ENCODE results near the gene SIRPA.

SIRPA gene

DNA sequence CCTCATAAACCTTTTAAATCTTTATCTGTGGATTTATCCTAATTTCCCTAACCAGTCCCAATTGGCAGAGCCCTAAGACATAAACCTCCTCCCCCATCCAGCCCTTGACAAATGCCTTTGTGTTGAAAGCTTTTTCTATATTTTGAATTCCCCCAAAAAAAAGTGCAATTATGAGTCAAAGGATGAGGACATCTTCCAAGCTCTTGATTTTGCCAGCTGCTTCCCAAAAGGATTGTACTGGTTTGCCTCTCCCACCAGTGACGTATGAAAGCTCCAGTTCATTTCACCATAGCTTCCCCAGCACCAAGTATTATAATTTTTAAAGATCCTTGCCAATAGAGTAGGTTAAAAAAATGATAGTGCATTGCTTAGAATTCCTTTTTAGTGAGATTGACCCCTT is 38.9 kb downstream of the SIRPA start:
- DNase-seq: no peak

DNA sequence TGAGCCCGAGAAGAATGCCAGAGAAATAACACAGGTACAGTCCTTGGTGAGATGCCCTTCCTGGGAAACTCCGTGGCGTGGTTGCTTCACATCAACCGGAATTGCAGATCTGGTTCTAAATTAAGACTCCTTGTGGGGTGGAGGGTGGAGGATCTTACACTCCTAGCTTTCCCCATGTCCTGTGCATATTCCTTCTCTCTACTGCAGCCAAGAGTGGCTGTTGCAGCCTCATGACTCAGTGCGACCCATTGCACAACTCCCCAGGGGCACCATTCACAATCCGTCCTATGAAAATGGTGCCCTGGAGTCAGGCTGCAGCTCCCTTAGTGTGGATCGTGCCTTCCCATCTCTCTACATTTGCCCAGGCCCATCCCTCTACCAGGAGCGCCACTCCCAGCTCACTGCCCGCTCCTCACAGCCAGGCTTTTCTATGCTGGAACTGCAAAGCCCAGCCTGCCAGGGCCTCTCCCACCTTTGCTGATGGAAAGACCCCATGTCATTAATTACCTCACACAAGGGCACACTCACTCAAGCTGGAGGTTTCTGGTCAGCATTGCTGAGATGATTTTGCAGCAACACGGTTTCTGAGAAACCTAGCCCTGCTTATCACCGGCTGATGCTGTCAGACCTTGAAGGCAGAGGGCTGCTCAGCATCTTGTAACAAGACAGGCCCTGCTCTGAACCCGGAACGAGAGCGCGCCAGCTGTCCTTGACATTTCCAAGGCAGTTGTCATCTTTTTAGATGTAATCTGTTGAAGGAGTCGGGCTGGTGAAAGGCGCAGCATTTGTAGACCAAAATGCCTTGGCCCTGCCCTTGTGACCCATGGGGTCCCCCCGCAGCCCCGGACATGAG is 39.7 kb downstream of the SIRPA start:
- DNase-seq: peak in 1 of 14 donors; percentile 35

DNA sequence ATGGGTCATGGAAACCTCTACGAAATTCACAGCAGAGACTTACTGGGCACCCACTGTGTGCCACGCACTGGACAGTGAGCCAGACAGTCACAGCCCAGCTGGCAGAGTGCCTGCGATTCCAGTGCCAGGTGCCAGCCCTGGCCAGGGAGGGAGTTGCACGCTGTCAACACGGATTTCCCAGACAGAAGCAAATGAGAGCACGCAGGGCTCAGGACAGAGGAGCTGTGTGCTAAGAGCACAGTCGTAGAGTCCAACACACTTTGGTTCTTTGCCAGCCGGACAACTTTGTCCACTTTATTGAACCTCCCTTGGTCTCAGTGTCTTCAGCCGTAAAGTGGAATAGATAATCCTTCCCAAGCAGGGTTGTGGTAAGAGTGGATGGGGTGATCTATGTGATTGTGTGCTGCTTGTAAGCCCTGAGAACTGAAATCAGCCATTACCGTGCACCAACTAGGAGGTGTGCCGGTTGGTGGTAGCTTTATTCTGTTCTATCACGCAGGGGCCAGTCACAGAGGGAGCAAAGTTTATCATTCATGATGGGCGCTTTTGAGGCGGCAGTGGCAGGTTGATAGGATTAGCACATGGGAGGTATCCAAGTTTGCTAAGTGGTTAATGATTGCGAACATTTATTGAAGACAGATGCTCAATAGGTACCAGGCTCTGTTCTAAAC is 40.6 kb downstream of the SIRPA start:
- peak in 12 of 14 donors; percentile 27 to 90 (median 74) for DNase-seq

DNA sequence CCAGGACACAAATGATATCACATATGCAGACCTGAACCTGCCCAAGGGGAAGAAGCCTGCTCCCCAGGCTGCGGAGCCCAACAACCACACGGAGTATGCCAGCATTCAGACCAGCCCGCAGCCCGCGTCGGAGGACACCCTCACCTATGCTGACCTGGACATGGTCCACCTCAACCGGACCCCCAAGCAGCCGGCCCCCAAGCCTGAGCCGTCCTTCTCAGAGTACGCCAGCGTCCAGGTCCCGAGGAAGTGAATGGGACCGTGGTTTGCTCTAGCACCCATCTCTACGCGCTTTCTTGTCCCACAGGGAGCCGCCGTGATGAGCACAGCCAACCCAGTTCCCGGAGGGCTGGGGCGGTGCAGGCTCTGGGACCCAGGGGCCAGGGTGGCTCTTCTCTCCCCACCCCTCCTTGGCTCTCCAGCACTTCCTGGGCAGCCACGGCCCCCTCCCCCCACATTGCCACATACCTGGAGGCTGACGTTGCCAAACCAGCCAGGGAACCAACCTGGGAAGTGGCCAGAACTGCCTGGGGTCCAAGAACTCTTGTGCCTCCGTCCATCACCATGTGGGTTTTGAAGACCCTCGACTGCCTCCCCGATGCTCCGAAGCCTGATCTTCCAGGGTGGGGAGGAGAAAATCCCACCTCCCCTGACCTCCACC is 42.2 kb downstream of the SIRPA start:
- no peak for DNase-seq

DNA sequence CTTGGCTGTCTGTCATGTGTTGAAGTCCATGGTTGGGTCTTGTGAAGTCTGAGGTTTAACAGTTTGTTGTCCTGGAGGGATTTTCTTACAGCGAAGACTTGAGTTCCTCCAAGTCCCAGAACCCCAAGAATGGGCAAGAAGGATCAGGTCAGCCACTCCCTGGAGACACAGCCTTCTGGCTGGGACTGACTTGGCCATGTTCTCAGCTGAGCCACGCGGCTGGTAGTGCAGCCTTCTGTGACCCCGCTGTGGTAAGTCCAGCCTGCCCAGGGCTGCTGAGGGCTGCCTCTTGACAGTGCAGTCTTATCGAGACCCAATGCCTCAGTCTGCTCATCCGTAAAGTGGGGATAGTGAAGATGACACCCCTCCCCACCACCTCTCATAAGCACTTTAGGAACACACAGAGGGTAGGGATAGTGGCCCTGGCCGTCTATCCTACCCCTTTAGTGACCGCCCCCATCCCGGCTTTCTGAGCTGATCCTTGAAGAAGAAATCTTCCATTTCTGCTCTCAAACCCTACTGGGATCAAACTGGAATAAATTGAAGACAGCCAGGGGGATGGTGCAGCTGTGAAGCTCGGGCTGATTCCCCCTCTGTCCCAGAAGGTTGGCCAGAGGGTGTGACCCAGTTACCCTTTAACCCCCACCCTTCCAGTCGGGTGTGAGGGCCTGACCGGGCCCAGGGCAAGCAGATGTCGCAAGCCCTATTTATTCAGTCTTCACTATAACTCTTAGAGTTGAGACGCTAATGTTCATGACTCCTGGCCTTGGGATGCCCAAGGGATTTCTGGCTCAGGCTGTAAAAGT is 43.5 kb downstream of the SIRPA start:
- DNase-seq: no peak

DNA sequence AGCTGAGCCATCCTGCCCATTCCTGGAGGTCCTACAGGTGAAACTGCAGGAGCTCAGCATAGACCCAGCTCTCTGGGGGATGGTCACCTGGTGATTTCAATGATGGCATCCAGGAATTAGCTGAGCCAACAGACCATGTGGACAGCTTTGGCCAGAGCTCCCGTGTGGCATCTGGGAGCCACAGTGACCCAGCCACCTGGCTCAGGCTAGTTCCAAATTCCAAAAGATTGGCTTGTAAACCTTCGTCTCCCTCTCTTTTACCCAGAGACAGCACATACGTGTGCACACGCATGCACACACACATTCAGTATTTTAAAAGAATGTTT is 44.0 kb downstream of the SIRPA start:
- DNase-seq: peak in 2 of 14 donors; percentile 24 to 87

DNA sequence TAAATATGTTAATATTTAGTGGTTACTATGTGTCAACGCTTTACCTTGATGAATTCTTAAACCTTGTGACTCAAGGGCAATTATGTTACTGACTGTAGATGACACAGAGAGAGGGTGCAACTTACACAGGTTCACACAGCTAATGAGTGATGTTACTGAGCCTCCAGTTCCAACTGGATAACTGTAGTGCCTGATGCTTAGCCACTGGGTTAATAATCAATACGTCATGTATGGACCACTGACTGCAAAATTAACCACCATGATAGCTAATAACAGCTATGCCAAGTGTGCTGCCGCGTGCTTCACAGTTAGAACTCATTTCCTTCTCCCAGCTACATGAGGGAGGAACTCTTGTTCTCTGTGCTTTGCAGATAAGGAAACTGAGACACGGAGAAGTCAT is 45.4 kb downstream of the SIRPA start:
- no peak for DNase-seq

DNA sequence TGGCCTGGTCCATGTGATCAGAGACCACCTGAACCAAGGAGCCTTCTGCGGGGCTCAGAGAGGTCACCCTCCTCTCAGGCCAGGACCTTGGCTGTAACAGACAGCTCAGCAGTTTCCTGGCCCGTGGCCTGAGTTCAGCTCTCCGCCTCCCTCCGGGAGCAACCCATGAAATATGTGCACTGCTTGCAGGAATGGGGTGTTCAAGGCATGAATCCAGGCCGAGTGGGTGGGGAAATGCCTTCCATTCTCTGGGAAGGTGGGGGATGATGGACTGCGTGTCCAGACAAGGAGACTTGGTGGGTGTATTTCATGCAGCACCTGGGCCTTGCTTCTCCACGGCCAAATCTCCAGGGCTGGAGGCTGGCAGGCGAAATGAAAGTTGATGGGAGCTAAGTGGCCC is 46.0 kb downstream of the SIRPA start:
- DNase-seq: no peak

DNA sequence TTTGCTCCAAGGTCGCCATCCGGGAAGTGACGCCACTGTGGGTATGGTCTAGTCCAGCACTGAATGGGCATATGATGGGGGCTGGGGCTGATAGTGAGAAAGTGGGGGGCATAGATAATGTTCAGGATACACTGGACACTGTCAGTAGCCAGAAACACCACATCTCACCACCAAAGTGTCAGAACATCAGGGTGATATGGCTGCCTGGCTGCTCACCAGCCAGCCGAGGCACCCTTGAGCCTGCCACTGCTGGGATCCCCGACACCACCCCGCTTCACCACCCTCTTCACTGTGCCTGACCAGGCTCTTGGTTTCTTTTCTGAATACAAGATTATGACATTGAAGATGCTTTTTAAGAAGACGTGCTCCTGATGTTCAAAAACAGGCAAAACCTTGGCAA is 46.9 kb downstream of the SIRPA start:
- no peak for DNase-seq

DNA sequence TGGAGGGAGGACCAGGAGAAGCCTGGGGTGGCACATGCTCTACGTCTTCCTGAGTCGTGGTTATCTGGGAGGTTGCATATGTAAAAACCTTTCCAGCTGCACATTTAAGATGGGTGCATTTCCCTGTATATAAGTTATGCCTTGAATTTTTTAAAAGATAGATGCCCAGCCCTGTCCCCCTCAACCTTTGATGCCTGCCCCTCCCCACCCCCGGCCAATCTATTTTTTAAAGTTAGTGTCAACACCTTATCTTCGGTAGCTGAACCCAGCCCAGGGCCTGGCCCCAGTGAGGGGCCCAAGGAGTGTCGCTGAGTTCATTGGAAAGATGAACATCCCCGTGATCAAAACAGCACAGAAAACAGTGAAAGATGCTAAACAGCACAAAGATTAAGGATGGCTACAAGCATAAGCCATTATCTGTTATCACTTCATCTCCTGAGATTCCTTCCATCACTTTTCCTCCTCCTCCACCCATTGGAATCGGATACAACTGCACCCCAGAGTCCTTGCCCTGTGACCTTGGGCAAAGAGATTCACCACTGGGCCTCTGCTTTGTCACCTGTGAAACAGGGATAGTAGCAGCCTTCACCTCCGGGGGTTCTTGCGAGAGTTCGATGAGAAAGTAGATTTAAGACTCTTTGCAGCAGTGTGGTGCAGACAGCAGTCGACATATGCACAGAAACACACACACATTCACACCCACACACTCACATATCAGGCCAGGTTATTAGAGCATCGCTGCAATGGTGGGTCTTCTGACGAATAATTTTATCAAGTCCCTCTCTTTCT is 47.5 kb downstream of the SIRPA start:
- no peak for DNase-seq

DNA sequence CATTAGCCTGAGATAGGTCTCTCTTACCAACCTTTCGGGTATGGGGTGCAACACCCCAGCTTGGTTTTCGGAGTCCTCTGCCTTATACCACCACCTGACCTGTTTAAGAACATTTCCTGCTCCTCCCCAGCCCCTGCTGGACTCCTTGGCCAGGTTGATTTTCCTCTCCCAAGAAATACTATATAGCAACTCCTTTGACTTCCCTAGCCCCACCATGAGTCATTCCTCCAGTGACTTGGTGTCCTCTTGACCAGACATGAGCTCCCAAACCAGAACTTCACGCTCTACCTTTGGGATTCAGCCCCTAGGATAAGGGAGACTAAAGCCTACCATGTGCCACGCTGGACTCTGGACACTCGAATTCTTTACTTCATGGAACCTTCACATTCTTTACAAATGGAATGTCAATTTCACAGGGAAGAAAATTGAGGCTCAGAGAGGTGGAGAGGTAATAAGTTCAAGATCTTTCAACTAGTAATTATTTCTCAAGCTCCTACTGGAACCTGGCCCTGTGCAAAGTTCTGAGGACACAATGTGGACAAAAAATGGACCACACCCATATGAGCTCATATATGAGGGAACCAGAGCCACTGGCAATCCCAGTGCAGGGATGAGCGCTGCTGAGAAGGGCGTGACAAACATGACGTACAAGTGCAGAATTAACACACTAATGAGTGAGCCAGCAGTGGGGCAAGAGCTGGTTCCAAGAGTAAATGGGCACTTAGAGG is 48.2 kb downstream of the SIRPA start:
- no peak for DNase-seq

DNA sequence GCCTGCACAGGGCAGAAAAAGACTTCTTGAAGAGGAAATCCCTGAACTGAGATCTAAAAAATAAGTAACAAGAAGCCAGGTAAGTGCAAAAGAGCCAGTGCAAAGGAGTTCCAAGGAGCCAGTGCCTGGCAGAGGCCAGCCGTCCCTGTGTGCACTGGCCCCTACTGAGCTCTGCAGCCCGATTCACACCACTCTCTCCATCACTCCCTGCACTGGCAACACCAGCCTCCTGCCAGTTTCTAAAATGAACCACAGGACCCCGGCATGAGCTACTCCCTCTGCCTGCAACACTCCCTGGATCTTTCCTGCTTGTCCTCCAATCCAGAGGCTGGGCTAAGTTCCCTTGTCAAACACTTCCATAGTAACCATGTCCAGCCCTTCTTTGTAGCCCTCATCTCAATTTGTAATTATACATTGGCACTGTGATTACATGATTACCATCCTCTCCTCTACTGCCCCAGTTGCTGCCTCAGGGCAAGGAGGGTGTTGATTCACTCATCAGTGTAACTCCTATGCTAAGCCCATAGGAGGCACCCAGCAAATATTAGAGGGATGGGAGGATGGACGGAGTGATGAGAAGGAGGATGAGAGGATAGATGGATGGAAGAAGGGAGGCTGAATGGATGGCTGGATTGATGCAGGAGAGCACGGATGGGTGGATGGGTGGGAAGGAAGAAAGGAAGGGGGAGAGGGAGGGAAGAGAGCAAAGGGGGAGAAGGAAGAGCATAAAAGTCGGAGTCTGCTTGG is 49.3 kb downstream of the SIRPA start:
- no peak for DNase-seq

DNA sequence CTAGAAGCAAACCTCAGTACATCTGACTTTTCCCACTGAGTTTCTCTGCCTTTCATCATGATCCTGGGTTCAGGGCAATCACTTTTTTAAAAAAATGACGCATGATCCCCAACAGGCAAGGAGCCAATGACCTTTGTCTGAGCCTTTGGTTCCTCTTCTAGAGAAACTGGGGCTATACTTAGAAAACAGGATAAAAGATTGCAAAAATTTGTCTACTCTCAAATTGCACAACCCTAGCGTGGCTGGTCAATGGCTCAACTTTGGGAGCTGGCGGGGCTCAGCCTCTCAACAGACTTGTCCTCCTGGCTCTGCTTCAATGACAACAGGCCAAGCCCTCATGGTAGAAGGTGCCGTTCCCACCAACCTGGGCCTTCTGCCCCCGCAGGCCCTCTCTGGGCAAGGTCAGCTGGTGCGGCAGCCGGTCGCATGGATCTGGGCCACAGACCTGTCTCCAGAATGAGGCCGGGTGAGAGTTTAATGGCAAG is 50.0 kb downstream of the SIRPA start:
- peak in 10 of 14 donors; percentile 40 to 96 (median 68) for DNase-seq

DNA sequence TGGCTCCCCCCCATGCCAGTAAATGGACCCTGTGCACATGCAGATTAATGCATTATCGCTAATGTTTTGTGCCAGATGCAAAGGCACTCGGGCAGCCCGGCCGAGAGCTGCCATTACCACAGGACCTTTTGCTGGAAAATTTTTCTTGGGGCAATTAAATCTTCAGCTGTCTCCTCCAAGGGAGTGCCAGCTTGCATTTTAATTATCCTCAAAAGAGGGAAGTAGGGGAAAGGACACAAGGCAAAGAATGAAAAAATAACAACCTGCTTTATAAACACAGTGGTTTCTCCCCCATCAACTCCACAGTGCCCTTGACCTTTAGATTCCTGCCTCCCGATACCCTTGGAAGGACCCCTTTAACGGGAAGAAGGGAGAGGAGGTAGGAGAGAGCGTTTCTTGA is 50.5 kb downstream of the SIRPA start:
- no peak for DNase-seq

DNA sequence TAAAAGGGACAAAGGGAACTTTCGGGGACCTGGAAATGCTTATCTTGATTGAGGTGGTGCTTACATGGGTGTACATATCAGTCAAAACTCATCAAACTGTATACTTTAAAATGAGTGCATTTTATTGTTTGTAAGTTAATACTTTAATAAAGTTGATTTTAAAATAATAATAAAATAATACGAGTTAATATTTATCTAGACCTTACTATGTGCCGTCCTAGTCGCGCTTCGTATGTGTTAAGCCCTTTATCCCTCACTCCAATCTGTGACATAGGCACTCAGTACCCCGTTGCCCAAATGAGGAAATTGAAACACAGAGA is 51.2 kb downstream of the SIRPA start:
- no peak for DNase-seq

DNA sequence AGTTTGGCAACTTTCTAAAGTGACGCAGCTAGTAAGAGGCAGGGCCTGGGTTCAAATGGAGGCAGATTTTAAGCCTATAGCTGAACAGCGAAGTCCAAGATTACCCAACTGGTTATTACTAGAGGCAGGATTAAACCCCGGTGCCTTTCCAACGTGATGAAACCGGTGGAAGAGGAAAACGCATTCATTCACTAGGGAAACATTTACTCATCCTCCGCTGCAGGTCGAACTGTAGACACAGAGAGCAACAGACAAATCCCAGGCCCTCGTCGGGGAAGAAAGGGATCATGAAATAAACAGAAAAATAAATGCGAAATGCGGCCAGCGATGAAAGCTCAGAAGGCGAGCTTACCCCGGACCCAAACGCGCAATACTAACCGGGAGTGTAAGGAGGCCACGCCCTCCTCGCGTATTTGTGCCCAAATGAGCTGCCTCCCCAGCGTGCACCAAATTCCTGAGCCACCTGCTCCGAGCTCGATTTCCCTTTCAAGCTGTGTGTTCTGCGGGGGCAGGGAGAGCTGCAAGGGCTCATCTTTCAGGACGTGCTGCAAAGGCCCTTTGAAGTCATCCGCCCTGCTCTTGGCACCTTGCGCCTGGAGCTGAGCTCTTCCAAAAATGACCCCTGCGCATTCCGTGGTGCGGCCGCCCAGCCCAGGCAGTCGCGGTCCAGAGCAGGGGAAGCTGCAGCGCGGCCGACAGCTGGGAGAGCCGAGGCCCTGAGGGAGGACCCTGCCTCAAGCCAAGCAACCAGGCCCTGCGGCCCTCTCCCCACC is 51.7 kb downstream of the SIRPA start:
- peak in 2 of 14 donors; percentile 58 to 94 for DNase-seq

DNA sequence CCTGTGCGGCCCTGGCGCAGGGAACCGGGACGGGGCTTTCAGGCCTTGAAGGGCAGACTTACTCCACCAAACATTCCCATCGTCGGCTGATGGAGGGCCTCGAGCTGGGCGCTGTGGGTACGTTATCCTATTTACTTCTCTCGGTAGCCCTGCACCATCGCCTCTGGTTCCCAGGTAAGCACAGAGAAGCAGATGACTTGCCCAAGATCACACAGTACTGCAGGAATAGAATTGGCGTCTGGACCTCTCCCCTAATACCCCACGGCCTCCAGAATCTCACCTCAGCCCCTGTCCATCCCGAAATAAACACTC is 52.3 kb downstream of the SIRPA start:
- DNase-seq: no peak

DNA sequence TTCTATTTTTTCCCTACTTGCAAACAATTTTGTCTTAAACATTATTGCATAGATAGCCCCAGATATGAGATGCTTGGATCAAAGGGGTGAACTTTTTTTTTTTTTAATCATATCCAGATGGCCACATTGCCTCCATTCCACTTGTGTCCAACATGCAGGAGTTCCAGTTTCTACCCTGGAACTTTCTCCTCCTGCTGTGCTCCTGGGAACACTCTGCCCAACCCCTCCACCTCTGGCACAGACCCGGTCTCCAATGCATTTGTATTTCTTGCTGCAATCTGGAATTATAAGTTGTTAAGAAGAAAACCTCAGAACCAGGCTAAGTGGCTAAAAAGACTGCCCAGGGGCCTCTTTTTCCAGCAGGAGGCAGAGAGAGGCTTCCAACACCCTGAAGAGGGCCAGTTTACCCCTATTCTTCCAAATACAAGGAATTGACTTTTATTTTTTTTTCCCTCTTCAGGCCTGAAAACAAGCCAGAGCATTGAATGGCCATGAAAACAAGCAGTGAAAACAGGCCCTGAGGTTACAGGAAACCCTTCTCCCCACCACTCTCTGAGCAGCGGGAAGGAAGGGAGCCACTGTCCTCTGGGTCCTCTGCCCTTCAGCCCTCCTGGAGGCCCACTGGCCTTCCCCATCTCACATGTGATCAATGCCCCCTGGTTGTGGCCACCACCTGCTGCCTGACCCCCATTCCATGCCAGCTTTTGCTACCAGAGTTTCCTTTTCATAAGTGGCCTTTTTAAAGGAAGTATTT is 54.3 kb downstream of the SIRPA start:
- peak in 5 of 14 donors; percentile 18 to 64 (median 50) for DNase-seq

DNA sequence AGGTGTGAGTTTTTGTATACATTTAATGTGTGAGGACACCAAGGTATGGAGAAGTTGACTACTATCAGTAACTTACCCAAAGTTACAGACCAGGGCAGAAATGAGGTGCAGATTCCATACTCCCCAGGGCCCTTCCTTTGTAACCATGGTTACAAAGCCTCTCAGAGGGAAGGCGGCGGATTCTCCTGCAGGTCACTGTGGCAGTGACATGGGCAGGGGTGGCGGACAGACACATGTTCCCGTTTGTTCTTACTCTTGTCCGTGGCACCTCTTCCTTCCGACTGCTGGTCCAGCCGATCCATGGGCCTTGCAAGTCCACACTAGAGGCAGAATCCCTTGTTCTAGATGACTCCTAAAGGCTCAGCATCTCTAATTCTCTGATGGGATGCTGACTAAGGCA is 55.6 kb downstream of the SIRPA start:
- DNase-seq: no peak

Measured in C1 segment of cervical spinal cord (tissue), 14 donors.